ENCODE results near the gene WNT5A.

- TF ChIP-seq, protein P1, sequence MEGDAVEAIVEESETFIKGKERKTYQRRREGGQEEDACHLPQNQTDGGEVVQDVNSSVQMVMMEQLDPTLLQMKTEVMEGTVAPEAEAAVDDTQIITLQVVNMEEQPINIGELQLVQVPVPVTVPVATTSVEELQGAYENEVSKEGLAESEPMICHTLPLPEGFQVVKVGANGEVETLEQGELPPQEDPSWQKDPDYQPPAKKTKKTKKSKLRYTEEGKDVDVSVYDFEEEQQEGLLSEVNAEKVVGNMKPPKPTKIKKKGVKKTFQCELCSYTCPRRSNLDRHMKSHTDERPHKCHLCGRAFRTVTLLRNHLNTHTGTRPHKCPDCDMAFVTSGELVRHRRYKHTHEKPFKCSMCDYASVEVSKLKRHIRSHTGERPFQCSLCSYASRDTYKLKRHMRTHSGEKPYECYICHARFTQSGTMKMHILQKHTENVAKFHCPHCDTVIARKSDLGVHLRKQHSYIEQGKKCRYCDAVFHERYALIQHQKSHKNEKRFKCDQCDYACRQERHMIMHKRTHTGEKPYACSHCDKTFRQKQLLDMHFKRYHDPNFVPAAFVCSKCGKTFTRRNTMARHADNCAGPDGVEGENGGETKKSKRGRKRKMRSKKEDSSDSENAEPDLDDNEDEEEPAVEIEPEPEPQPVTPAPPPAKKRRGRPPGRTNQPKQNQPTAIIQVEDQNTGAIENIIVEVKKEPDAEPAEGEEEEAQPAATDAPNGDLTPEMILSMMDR (IDR thresholded peaks at IDR 0.05): no peak
- no peak for TF ChIP-seq POLR2A (IDR thresholded peaks at IDR 0.05)
Observed at GRCh38 chr3:55466526-55466925, 20.6 kb downstream of the WNT5A start.

All from lower leg skin (tissue), 3 donors.